OCI-LY3 (cell line): ENCODE results near the gene ATP1A4.

Experiments used
- CTCF ChIP-seq: fragments of 200-600, 300-600 bp; sonication (generic); IDR thresholded peaks from 2 replicates; pipeline ENCODE4 v1.5.1; 2014; ENCODE audit warnings: antibody characterized with exemption, low read length, low read depth
- EZH2phosphoT487 ChIP-seq: fragments of 200-600 bp; shearing (Covaris generic); IDR thresholded peaks from 2 replicates; pipeline ENCODE4 v1.6.1; 2018; ENCODE audit warnings: antibody characterized with exemption, mixed run types, low read depth

- TF ChIP-seq CTCF (no peak), EZH2phosphoT487 (no peak)
Measured at GRCh38 chr1:160156361-160156760, 5.0 kb downstream of the ATP1A4 start.
